ENCODE measurements around the gene CHRM5. TPM values are rescaled to one million over a fixed set of nuclear protein-coding genes. Genes with fewer than 3 reads are reported as not detected.

Gene CHRM5
- total RNA-seq, 1 experiment from 2014 or later = not detected

DNA sequence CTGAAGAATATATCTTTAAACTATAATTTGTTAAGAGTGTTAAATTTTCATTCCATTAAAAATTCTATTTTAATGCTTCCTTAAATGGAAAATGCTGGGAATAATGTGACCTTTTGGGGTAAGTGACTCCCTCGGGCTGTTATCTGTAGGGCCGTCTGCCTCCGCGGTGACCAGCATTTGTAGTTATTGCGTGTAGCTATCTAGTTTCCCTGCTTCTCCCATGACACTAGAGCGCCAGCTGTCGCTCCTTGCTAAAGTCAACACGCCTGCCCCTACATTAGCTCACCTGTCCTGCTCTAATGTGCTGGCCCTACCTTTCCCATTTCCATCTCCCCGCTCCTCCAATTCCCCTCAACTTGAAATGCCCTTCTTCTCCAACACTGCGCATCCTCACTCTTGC, 12.4 kb upstream of the CHRM5 start:
- Histone ChIP-seq H3K4me1 (ENCODE audit: control insufficient read depth in 1 of 2, insufficient read depth in 2 of 2, low read length in 2 of 2) (no peaks in the 10 kb centered on the region), H4K20me1 (ENCODE audit: insufficient read depth) (no peaks in the 10 kb centered on the region), H2AFZ (ENCODE audit: low read depth, low read length, poor library complexity, severe bottlenecking) (no peak overlapping the region), H3K79me2 (ENCODE audit: insufficient read depth, low read length) (no peaks in the 10 kb centered on the region), H3K9ac (ENCODE audit: low read length) (no peak overlapping the region), H3K9me3 (ENCODE audit: control insufficient read depth in 1 of 2, insufficient read depth in 1 of 2, low read depth in 1 of 2, low read length in 2 of 2) (no peaks in the 10 kb centered on the region), H3K27ac (ENCODE audit: low read depth, low read length) (no peak overlapping the region), H3K27me3 (ENCODE audit: insufficient read depth, low read length) (no peaks in the 10 kb centered on the region), H3K9me2 (ENCODE audit: insufficient read depth) (no peaks in the 10 kb centered on the region), H3K36me3 (ENCODE audit: control insufficient read depth in 1 of 2, insufficient read depth in 2 of 2, low read length in 2 of 2) (no peaks in the 10 kb centered on the region), H3K4me3 (replicated peaks in 1 of 2; ENCODE audit: low read depth in 1 of 2, low read length in 2 of 2) (no peak overlapping the region), H3K4me2 (ENCODE audit: low read length) (no peak overlapping the region)
- TF ChIP-seq POLR2A (IDR thresholded peaks at IDR 0.05; ENCODE audit: borderline replicate concordance, extremely low read depth, insufficient read depth, insufficient read length) = no peak
- TF ChIP-seq JUND (IDR thresholded peaks at IDR 0.05) = no peak
- no peak for TF ChIP-seq RAD21 (IDR thresholded peaks at IDR 0.05; ENCODE audit: low read depth)
- TF ChIP-seq ELF1 (IDR thresholded peaks at IDR 0.05; ENCODE audit: borderline replicate concordance, low read depth) = no peak
- TF ChIP-seq, protein P1, sequence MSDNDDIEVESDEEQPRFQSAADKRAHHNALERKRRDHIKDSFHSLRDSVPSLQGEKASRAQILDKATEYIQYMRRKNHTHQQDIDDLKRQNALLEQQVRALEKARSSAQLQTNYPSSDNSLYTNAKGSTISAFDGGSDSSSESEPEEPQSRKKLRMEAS (IDR thresholded peaks at IDR 0.05) = no peak
- TF ChIP-seq POLR2AphosphoS5 (IDR thresholded peaks at IDR 0.05; ENCODE audit: low read depth, low read length) = no peak
- ChIA-PET POLR2A (no interaction called here), CTCF (no interaction called here), RAD21 (ENCODE audit: low non-redundant PET in 1 of 2, low total read pairs in 2 of 2, uncharacterized antibody in 2 of 2, unreplicated experiment in 2 of 2) (no interaction called here)
- DNase-seq (ENCODE audit: low read depth, low spot score) (no peak), ATAC-seq (no peak)
- intact Hi-C loops (cut with micrococcal nuclease) = no loop called here
- no TSS peak for BruUV-seq (replicated peaks)

DNA sequence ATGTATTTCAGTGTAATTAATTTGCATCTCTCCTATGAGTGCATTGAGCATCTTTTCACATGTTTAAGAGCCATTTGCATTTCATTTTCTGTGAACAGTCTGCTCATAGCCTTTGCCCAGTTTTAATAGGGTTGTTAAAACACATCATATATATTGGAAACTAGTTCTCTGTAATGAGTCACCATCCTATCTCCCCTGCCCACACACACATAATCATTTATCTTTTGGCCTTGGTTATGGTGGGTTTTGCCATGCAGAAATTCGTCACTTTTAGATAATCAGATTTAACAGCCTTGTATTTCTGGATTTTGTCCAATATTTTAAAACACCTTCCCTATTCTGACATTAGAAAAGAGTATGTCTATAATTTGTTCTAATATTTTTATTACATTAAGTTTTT, 11.9 kb upstream of the CHRM5 start:
- ATAC-seq = no peak
- H3K4me1 ChIP-seq (ENCODE audit: control insufficient read depth in 1 of 2, insufficient read depth in 2 of 2, low read length in 2 of 2) = no peaks in the 10 kb centered on the region
- no peaks in the 10 kb centered on the region for H3K9me3 ChIP-seq (ENCODE audit: control insufficient read depth in 1 of 2, insufficient read depth in 1 of 2, low read depth in 1 of 2, low read length in 2 of 2)
- CTCF ChIA-PET = no interaction called here
- RAD21 ChIA-PET (ENCODE audit: low non-redundant PET in 1 of 2, low total read pairs in 2 of 2, uncharacterized antibody in 2 of 2, unreplicated experiment in 2 of 2) = no interaction called here
- H3K4me3 ChIP-seq (replicated peaks in 1 of 2; ENCODE audit: low read depth in 1 of 2, low read length in 2 of 2) = no peak overlapping the region
- H3K9ac ChIP-seq (ENCODE audit: low read length) = no peak overlapping the region
- H2AFZ ChIP-seq (ENCODE audit: low read depth, low read length, poor library complexity, severe bottlenecking) = no peak overlapping the region
- TF ChIP-seq EZH2 (IDR thresholded peaks at IDR 0.05) (no peak), EGR1 (IDR thresholded peaks at IDR 0.05; ENCODE audit: low read depth) (no peak), FOSL1 (IDR thresholded peaks at IDR 0.05; ENCODE audit: low read depth) (no peak), YY1 (IDR thresholded peaks at IDR 0.05; ENCODE audit: extremely low read depth, insufficient replicate concordance, low read depth, low read length) (no peak), CEBPB (IDR thresholded peaks at IDR 0.05; ENCODE audit: low read depth) (no peak), POLR2A (IDR thresholded peaks at IDR 0.05; ENCODE audit: borderline replicate concordance, extremely low read depth, insufficient read depth, insufficient read length) (no peak), POLR2AphosphoS5 (IDR thresholded peaks at IDR 0.05; ENCODE audit: low read depth, low read length) (no peak), SIN3A (IDR thresholded peaks at IDR 0.05; ENCODE audit: low read depth) (no peak)
- H3K36me3 ChIP-seq (ENCODE audit: control insufficient read depth in 1 of 2, insufficient read depth in 2 of 2, low read length in 2 of 2) = no peaks in the 10 kb centered on the region
- H3K4me2 ChIP-seq (ENCODE audit: low read length) = no peak overlapping the region
- no peaks in the 10 kb centered on the region for H3K27me3 ChIP-seq (ENCODE audit: insufficient read depth, low read length)
- H3K9me2 ChIP-seq (ENCODE audit: insufficient read depth) = no peaks in the 10 kb centered on the region
- H4K20me1 ChIP-seq (ENCODE audit: insufficient read depth) = no peaks in the 10 kb centered on the region
- H3K79me2 ChIP-seq (ENCODE audit: insufficient read depth, low read length) = no peaks in the 10 kb centered on the region
- POLR2A ChIA-PET = no interaction called here
- BruUV-seq (replicated peaks) = no TSS peak
- H3K27ac ChIP-seq (ENCODE audit: low read depth, low read length) = no peak overlapping the region
- intact Hi-C loops (cut with micrococcal nuclease) = no loop called here
- no peak for DNase-seq (ENCODE audit: low read depth, low spot score)
